ENCODE measurements around the gene MDP1.
A peak's percentile ranks its signal among the peaks of the same experiment; 100 is the strongest.

MDP1 gene

DNA sequence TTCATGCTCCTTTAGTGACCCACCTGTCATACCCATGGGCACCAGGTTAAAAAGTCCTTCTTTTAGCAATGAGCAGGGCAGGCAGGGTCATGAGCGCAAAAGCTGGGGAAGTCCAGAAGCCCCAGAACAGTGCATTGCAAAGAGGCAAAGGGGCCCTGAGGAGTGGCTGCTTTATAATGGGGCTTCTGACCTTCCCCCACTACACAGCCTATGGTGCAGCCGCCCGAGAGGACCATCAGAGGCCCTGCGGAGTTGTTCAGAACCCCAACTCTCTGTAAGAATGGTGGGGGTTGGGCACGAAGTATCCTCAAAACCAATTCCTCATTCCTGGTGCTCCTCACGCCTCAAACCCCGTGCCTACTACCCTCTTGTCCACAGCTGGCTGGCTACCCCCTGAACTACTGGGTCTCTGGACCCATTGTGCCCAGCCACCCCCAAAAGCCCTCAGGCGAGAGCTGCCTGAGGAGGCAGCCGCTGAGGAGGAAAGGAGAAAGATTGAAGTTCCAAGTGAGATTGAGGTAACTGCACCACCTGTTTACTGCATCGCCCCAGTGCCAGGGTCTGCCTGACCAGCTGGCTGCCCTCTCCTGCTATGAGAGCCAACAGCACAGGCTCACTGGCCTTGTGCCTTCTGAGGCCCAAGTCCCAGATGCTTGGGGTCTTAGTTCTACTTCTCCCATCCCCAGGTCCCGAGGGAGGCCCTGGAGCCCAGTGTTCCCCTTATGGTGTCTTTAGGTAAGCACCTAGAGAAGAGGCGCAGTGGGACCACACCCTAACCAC, 37.3 kb downstream of the MDP1 start:
- H3K27ac ChIP-seq (ENCODE audit: poor library complexity, severe bottlenecking) = no peak overlapping the region
- H3K4me3 ChIP-seq (ENCODE audit: severe bottlenecking) = no peak overlapping the region
- H3K4me1 ChIP-seq (ENCODE audit: insufficient read depth, poor library complexity, severe bottlenecking) = no peaks in the 10 kb centered on the region
- DNase-seq (ENCODE audit: low spot score) (peak; percentile 59), ATAC-seq (ENCODE audit: low read depth) (no peak)
- H3K9me3 ChIP-seq (ENCODE audit: severe bottlenecking) = no peaks in the 10 kb centered on the region
- peaks cover 41% of the 10 kb centered on the region for H3K36me3 ChIP-seq (ENCODE audit: low read depth)
- H3K27me3 ChIP-seq (ENCODE audit: insufficient read depth, poor library complexity, severe bottlenecking) = no peaks in the 10 kb centered on the region
- TF ChIP-seq, protein P1, sequence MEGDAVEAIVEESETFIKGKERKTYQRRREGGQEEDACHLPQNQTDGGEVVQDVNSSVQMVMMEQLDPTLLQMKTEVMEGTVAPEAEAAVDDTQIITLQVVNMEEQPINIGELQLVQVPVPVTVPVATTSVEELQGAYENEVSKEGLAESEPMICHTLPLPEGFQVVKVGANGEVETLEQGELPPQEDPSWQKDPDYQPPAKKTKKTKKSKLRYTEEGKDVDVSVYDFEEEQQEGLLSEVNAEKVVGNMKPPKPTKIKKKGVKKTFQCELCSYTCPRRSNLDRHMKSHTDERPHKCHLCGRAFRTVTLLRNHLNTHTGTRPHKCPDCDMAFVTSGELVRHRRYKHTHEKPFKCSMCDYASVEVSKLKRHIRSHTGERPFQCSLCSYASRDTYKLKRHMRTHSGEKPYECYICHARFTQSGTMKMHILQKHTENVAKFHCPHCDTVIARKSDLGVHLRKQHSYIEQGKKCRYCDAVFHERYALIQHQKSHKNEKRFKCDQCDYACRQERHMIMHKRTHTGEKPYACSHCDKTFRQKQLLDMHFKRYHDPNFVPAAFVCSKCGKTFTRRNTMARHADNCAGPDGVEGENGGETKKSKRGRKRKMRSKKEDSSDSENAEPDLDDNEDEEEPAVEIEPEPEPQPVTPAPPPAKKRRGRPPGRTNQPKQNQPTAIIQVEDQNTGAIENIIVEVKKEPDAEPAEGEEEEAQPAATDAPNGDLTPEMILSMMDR (IDR thresholded peaks at IDR 0.05; ENCODE audit: poor library complexity, severe bottlenecking) = no peak

DNA sequence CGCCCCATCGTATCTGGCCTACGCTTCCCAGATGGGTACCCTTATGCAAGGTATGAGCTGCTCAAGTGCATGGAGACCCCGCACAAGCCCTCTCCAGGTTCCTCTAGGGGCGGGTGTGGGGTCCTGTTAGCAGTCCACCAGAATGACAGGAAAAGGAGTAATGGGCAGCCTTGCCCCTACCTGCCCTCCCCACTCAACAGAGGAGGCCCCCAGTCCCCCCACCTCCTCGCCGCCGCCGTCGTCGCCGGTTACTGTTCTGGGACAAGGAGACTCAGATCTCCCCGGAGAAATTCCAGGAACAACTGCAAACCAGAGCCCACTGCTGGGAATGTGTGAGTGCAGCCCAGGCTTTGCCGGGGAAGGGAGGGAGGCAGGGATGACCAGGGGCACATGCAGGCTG, 38.0 kb downstream of the MDP1 start:
- Histone ChIP-seq H3K4me3 (ENCODE audit: severe bottlenecking) (no peak overlapping the region), H3K4me1 (ENCODE audit: insufficient read depth, poor library complexity, severe bottlenecking) (no peaks in the 10 kb centered on the region), H3K27ac (ENCODE audit: poor library complexity, severe bottlenecking) (no peak overlapping the region), H3K27me3 (ENCODE audit: insufficient read depth, poor library complexity, severe bottlenecking) (no peaks in the 10 kb centered on the region), H3K9me3 (ENCODE audit: severe bottlenecking) (no peaks in the 10 kb centered on the region), H3K36me3 (ENCODE audit: low read depth) (peaks cover 34% of the 10 kb centered on the region)
- TF ChIP-seq, protein P1 (IDR thresholded peaks at IDR 0.05; ENCODE audit: poor library complexity, severe bottlenecking) = no peak
- ATAC-seq (ENCODE audit: low read depth) = no peak
- DNase-seq (ENCODE audit: low spot score) = peak; percentile 59

DNA sequence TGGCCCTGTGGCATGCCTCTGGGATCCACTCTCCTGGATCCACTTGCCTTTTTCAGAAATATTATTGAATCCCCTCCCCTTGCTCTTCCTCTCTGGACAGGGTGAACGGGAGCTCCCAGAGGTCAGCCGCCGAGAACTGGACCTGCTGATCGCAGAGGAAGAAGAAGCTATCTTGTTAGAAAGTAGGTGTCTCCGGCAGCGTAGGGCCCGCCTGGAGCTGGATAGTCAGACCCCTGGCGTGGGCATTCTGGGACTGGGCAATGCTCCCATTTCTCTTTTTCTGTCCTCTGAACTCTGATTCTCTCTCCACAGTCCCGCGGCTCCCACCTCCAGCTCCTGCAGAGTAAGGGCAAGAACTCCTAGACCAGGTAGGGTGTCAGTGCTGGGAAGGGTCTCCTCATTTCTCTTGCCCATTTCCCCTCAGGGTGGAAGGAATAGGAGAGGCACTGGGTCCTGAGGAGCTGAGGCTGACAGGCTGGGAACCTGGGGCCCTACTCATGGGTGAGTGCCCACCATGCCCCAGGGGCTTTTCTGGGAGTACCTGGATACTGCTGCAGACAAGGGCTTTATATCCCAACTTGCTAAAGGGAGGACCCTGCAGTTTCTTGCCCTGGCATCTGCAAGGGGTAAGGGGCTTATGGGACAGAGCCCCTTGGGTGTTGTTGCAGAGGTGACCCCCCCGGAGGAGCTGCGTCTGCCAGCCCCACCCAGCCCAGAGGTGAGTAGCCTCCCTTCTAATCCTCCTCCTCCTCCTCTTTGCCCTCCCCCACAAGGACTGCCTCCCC, 38.6 kb downstream of the MDP1 start:
- no peaks in the 10 kb centered on the region for H3K27me3 ChIP-seq (ENCODE audit: insufficient read depth, poor library complexity, severe bottlenecking)
- no peak for ATAC-seq (ENCODE audit: low read depth)

DNA sequence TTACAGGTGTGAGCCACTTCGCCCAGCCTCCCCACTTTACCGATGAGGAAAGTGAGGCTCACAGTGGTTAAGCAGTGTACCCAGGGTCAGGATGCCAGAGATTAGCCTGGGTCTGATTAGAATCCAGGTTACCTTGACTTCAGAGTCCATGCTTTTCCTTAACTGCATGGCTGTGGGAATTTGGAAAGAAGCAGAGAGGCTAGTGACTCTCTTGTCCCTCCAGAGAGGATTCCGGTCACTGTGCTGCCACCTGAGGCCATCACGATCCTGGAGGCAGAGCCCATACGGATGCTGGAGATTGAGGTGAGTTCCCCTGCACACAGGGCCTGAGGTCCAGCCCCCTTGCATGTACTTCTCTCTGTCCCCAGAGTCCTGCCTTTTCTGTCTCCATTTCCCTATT, 39.3 kb downstream of the MDP1 start:
- no peak overlapping the region for H3K27ac ChIP-seq (ENCODE audit: poor library complexity, severe bottlenecking)

More for the DNA sequence above, 38.6 kb downstream of the MDP1 start:
- Histone ChIP-seq H3K4me1 (ENCODE audit: insufficient read depth, poor library complexity, severe bottlenecking) (no peaks in the 10 kb centered on the region), H3K27ac (ENCODE audit: poor library complexity, severe bottlenecking) (no peak overlapping the region), H3K4me3 (ENCODE audit: severe bottlenecking) (no peak overlapping the region), H3K9me3 (ENCODE audit: severe bottlenecking) (no peaks in the 10 kb centered on the region), H3K36me3 (ENCODE audit: low read depth) (peaks cover 29% of the 10 kb centered on the region)
- TF ChIP-seq, protein P1 (IDR thresholded peaks at IDR 0.05; ENCODE audit: poor library complexity, severe bottlenecking) = no peak
- no peak for DNase-seq (ENCODE audit: low spot score)

More for the DNA sequence above, 39.3 kb downstream of the MDP1 start:
- Histone ChIP-seq H3K9me3 (ENCODE audit: severe bottlenecking) (no peaks in the 10 kb centered on the region), H3K36me3 (ENCODE audit: low read depth) (peaks cover 26% of the 10 kb centered on the region), H3K27me3 (ENCODE audit: insufficient read depth, poor library complexity, severe bottlenecking) (no peaks in the 10 kb centered on the region), H3K4me3 (ENCODE audit: severe bottlenecking) (no peak overlapping the region), H3K4me1 (ENCODE audit: insufficient read depth, poor library complexity, severe bottlenecking) (no peaks in the 10 kb centered on the region)
- no peak for ATAC-seq (ENCODE audit: low read depth)
- TF ChIP-seq, protein P1 (IDR thresholded peaks at IDR 0.05; ENCODE audit: poor library complexity, severe bottlenecking) = no peak
- no peak for DNase-seq (ENCODE audit: low spot score)
